Karpas-422 (cell line): ENCODE results near the gene LAMA3. TPM values are rescaled to one million over a fixed set of nuclear protein-coding genes. Genes with fewer than 3 reads are reported as not detected.

Source experiments
- DNase-seq: peaks from one replicate; pipeline ENCODE4 v3.0.0-alpha.2; 2015
- H2AFZ ChIP-seq: fragments of 200-600 bp; sonication (generic); 2 replicates; pipeline ENCODE4 v1.6.1; 2014; ENCODE audit warnings: antibody characterized with exemption, low read length, mixed read lengths
- H3K27ac ChIP-seq: fragments of 200-600 bp; sonication (generic); 2 replicates; pipeline ENCODE4 v1.5.1; 2014; ENCODE audit warnings: mild to moderate bottlenecking, low read length, moderate library complexity
- H3K27me3 ChIP-seq: fragments of 200-600 bp; sonication (generic); 2 replicates; pipeline ENCODE4 v1.6.1; 2014; ENCODE audit warnings: low read length, mixed read lengths
- H3K36me3 ChIP-seq: fragments of 200-600 bp; sonication (generic); 2 replicates; pipeline ENCODE4 v1.6.1; 2014; ENCODE audit warnings: low read length, mixed read lengths; ENCODE audit not compliant: insufficient read depth
- H3K4me1 ChIP-seq: fragments of 200-600 bp; sonication (generic); 2 replicates; pipeline ENCODE4 v1.6.1; 2014; ENCODE audit warnings: mild to moderate bottlenecking, low read length, mixed read lengths
- H3K4me2 ChIP-seq: fragments of 200-600 bp; sonication (generic); 2 replicates; pipeline ENCODE4 v1.6.1; 2014; ENCODE audit warnings: low read length, low read depth, mild to moderate bottlenecking; ENCODE audit not compliant: poor library complexity, severe bottlenecking
- H3K4me3 ChIP-seq: fragments of 200-600 bp; sonication (generic); 2 replicates; pipeline ENCODE4 v1.5.1; 2014; ENCODE audit warnings: mild to moderate bottlenecking, antibody characterized with exemption, low read length, mixed read lengths
- H3K79me2 ChIP-seq: fragments of 200-600 bp; sonication (generic); 2 replicates; pipeline ENCODE4 v1.6.1; 2014; ENCODE audit warnings: mild to moderate bottlenecking, low read length, mixed read lengths
- H3K9ac ChIP-seq: fragments of 200-600 bp; sonication (generic); 2 replicates; pipeline ENCODE4 v1.6.0; 2014; ENCODE audit warnings: low read length
- H3K9me2 ChIP-seq: fragments of 200-600 bp; sonication (generic), shearing (Covaris generic); replicated peaks from 2 replicates; pipeline ENCODE4 v1.6.0; 2014; ENCODE audit warnings: mild to moderate bottlenecking, low read length, moderate library complexity; ENCODE audit not compliant: insufficient read depth
- H3K9me3 ChIP-seq: fragments of 300-700, 200-600 bp; sonication (generic); 2 replicates; pipeline ENCODE4 v1.6.1; 2014; ENCODE audit warnings: low read length, mixed read lengths
- H4K20me1 ChIP-seq: fragments of 200-600 bp; sonication (generic); 2 replicates; pipeline ENCODE4 v1.6.1; 2014; ENCODE audit warnings: mild to moderate bottlenecking, antibody characterized with exemption, low read length, low read depth; ENCODE audit not compliant: insufficient read depth
- total RNA-seq: library from RNA; depleted of rRNA; stranded (reverse); fragments of >200 nt; shearing (Covaris generic); gene quantifications from 2 replicates; pipeline ENCODE4 v1.2.3, GENCODE V29; 2014; ENCODE audit warnings: low replicate concordance

LAMA3 gene
- total RNA-seq, 1 experiment from 2014 or later, result not detected

- H3K79me2 ChIP-seq, result no peaks in the 10 kb centered on the region
Observed at GRCh38 chr18:23722646-23723045, 33.4 kb downstream of the LAMA3 start.

GRCh38 chr18:23723121-23723520 is 33.9 kb downstream of the LAMA3 start:
- H3K27ac ChIP-seq, result no peak overlapping the region
- no peaks in the 10 kb centered on the region for H3K36me3 ChIP-seq
- H3K27me3 ChIP-seq, result no peaks in the 10 kb centered on the region
- no peak overlapping the region for H3K4me3 ChIP-seq
- no peak overlapping the region for H2AFZ ChIP-seq
- H3K9me2 ChIP-seq, result no peaks in the 10 kb centered on the region
- H3K9ac ChIP-seq, result no peak overlapping the region
- H3K4me1 ChIP-seq, result no peaks in the 10 kb centered on the region
- no peak overlapping the region for H3K4me2 ChIP-seq
- no peaks in the 10 kb centered on the region for H3K79me2 ChIP-seq
- no peak for DNase-seq
- no peaks in the 10 kb centered on the region for H4K20me1 ChIP-seq
- no peaks in the 10 kb centered on the region for H3K9me3 ChIP-seq

More at GRCh38 chr18:23722646-23723045, 33.4 kb downstream of the LAMA3 start:
- H3K27me3 ChIP-seq, result no peaks in the 10 kb centered on the region
- H3K9me3 ChIP-seq, result no peaks in the 10 kb centered on the region
- no peak overlapping the region for H2AFZ ChIP-seq
- no peaks in the 10 kb centered on the region for H3K9me2 ChIP-seq
- H3K4me1 ChIP-seq, result no peaks in the 10 kb centered on the region
- H3K4me3 ChIP-seq, result no peak overlapping the region
- H4K20me1 ChIP-seq, result no peaks in the 10 kb centered on the region
- no peak overlapping the region for H3K4me2 ChIP-seq
- H3K36me3 ChIP-seq, result no peaks in the 10 kb centered on the region
- no peak overlapping the region for H3K27ac ChIP-seq
- H3K9ac ChIP-seq, result no peak overlapping the region
- DNase-seq, result no peak

- Histone ChIP-seq H3K9me2 (no peaks in the 10 kb centered on the region), H3K79me2 (no peaks in the 10 kb centered on the region), H3K27me3 (no peaks in the 10 kb centered on the region), H3K9ac (no peak overlapping the region), H2AFZ (no peak overlapping the region), H3K27ac (no peak overlapping the region), H3K4me2 (no peak overlapping the region), H3K36me3 (no peaks in the 10 kb centered on the region), H3K9me3 (no peaks in the 10 kb centered on the region), H3K4me1 (no peaks in the 10 kb centered on the region), H3K4me3 (no peak overlapping the region), H4K20me1 (no peaks in the 10 kb centered on the region)
- no peak for DNase-seq
Observed at GRCh38 chr18:23724681-23725080, 35.4 kb downstream of the LAMA3 start.

- Histone ChIP-seq H4K20me1 (no peaks in the 10 kb centered on the region), H3K27me3 (no peaks in the 10 kb centered on the region), H3K36me3 (no peaks in the 10 kb centered on the region), H3K9me3 (no peaks in the 10 kb centered on the region), H3K4me3 (no peak overlapping the region), H3K9me2 (no peaks in the 10 kb centered on the region), H2AFZ (no peak overlapping the region), H3K4me2 (no peak overlapping the region), H3K27ac (no peak overlapping the region), H3K4me1 (no peaks in the 10 kb centered on the region), H3K79me2 (no peaks in the 10 kb centered on the region), H3K9ac (no peak overlapping the region)
- no peak for DNase-seq
Observed at GRCh38 chr18:23725351-23725750, 36.1 kb downstream of the LAMA3 start.

- DNase-seq, result no peak
- Histone ChIP-seq H3K4me1 (no peaks in the 10 kb centered on the region), H4K20me1 (no peaks in the 10 kb centered on the region), H3K4me3 (no peak overlapping the region), H3K9me3 (no peaks in the 10 kb centered on the region), H3K4me2 (no peak overlapping the region), H3K27me3 (no peaks in the 10 kb centered on the region), H3K9ac (no peak overlapping the region), H3K36me3 (no peaks in the 10 kb centered on the region), H3K9me2 (no peaks in the 10 kb centered on the region), H3K79me2 (no peaks in the 10 kb centered on the region), H2AFZ (no peak overlapping the region), H3K27ac (no peak overlapping the region)
Observed at GRCh38 chr18:23725827-23726661, 36.8 kb downstream of the LAMA3 start.

- H3K27ac ChIP-seq, result no peak overlapping the region
- no peaks in the 10 kb centered on the region for H3K79me2 ChIP-seq
- no peak overlapping the region for H3K4me2 ChIP-seq
- H3K36me3 ChIP-seq, result no peaks in the 10 kb centered on the region
- H3K9ac ChIP-seq, result no peak overlapping the region
- no peaks in the 10 kb centered on the region for H3K9me2 ChIP-seq
- no peaks in the 10 kb centered on the region for H3K4me1 ChIP-seq
- DNase-seq, result no peak
- H3K27me3 ChIP-seq, result no peaks in the 10 kb centered on the region
- no peak overlapping the region for H3K4me3 ChIP-seq
- no peak overlapping the region for H2AFZ ChIP-seq
- no peaks in the 10 kb centered on the region for H3K9me3 ChIP-seq
- no peaks in the 10 kb centered on the region for H4K20me1 ChIP-seq
Observed at GRCh38 chr18:23727707-23728493, 38.6 kb downstream of the LAMA3 start.

GRCh38 chr18:23730857-23731256 is 41.6 kb downstream of the LAMA3 start:
- no peaks in the 10 kb centered on the region for H3K36me3 ChIP-seq
- no peak overlapping the region for H3K4me2 ChIP-seq
- no peak overlapping the region for H3K9ac ChIP-seq
- no peaks in the 10 kb centered on the region for H4K20me1 ChIP-seq
- no peak overlapping the region for H3K27ac ChIP-seq
- H2AFZ ChIP-seq, result no peak overlapping the region
- H3K4me1 ChIP-seq, result no peaks in the 10 kb centered on the region
- no peak overlapping the region for H3K4me3 ChIP-seq
- H3K79me2 ChIP-seq, result no peaks in the 10 kb centered on the region
- H3K27me3 ChIP-seq, result no peaks in the 10 kb centered on the region
- no peaks in the 10 kb centered on the region for H3K9me2 ChIP-seq
- DNase-seq, result no peak
- H3K9me3 ChIP-seq, result no peaks in the 10 kb centered on the region

- Histone ChIP-seq H3K9me2 (no peaks in the 10 kb centered on the region), H3K36me3 (no peaks in the 10 kb centered on the region), H2AFZ (no peak overlapping the region), H4K20me1 (no peaks in the 10 kb centered on the region), H3K9me3 (no peaks in the 10 kb centered on the region), H3K27ac (no peak overlapping the region), H3K4me1 (no peaks in the 10 kb centered on the region), H3K27me3 (no peaks in the 10 kb centered on the region), H3K4me2 (no peak overlapping the region), H3K9ac (no peak overlapping the region), H3K79me2 (no peaks in the 10 kb centered on the region), H3K4me3 (no peak overlapping the region)
- no peak for DNase-seq
Observed at GRCh38 chr18:23731861-23732260, 42.6 kb downstream of the LAMA3 start.
